Neural crest cell (in vitro differentiated cells): Measurements from ENCODE around the gene NTNG1. TPM values are rescaled to one million over a fixed set of nuclear protein-coding genes. Genes with fewer than 3 reads are reported as not detected.

Experiments used
- DNase-seq: peaks from one replicate; pipeline ENCODE4 v3.0.0; 2021; ENCODE audit warnings: low read depth, mixed read lengths, low spot score
- H3K27ac Mint-ChIP-seq: one replicate; pipeline ENCODE4 v1.8.0; 2021; ENCODE audit warnings: mild to moderate bottlenecking, mixed read lengths; ENCODE audit not compliant: unreplicated experiment
- H3K27me3 Mint-ChIP-seq: 2 replicates; pipeline ENCODE4 v1.8.0; 2021; ENCODE audit warnings: low read depth, mild to moderate bottlenecking, mixed read lengths
- H3K36me3 Mint-ChIP-seq: 2 replicates; pipeline ENCODE4 v1.8.0; 2021; ENCODE audit warnings: low read depth, mild to moderate bottlenecking, mixed read lengths
- H3K4me1 Mint-ChIP-seq: 2 replicates; pipeline ENCODE4 v1.8.0; 2021; ENCODE audit warnings: mixed read lengths
- H3K4me3 Mint-ChIP-seq: one replicate; pipeline ENCODE4 v1.8.0; 2021; ENCODE audit warnings: mild to moderate bottlenecking, mixed read lengths
- H3K9me3 Mint-ChIP-seq: 2 replicates; pipeline ENCODE4 v1.8.0; 2021; ENCODE audit warnings: mixed read lengths
- total RNA-seq: library from RNA; stranded (reverse); gene quantifications from 2 replicates; pipeline ENCODE4 v1.2.1, GENCODE V29; 2021
- TF ChIP-seq, protein P1 (sequence below): fragments of 200-600 bp; sonication (generic); conservative IDR thresholded peaks from 2 replicates; pipeline ENCODE4 v1.5.0; 2021; ENCODE audit warnings: antibody characterized with exemption, mild to moderate bottlenecking

Gene NTNG1
- total RNA-seq, 1 donor from 2014 or later: 1.1 TPM

DNA sequence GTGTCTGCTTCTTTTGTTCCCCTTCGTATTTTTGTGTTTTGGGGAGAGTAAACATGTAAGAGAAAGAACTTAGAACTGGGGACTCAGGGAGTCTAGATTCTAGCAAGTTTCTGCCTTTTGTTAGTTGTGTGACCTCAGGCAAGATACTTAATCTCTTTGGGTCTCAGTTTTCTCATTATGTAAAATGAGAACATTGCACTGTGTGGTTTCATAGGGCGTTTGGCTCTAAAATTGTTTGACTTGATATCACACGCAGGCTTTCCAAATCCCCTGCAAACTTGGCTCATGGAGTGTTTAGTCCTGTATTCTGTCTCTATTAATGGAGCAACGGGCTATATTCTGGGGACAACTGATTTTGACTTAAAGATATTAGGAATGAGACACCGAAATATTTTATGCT lies 57.7 kb downstream of the NTNG1 start:
- H3K27me3 Mint-ChIP-seq: no peaks in the 10 kb centered on the region
- H3K4me3 Mint-ChIP-seq: no peak overlapping the region
- TF ChIP-seq, protein P1, sequence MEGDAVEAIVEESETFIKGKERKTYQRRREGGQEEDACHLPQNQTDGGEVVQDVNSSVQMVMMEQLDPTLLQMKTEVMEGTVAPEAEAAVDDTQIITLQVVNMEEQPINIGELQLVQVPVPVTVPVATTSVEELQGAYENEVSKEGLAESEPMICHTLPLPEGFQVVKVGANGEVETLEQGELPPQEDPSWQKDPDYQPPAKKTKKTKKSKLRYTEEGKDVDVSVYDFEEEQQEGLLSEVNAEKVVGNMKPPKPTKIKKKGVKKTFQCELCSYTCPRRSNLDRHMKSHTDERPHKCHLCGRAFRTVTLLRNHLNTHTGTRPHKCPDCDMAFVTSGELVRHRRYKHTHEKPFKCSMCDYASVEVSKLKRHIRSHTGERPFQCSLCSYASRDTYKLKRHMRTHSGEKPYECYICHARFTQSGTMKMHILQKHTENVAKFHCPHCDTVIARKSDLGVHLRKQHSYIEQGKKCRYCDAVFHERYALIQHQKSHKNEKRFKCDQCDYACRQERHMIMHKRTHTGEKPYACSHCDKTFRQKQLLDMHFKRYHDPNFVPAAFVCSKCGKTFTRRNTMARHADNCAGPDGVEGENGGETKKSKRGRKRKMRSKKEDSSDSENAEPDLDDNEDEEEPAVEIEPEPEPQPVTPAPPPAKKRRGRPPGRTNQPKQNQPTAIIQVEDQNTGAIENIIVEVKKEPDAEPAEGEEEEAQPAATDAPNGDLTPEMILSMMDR: no peak
- peaks cover 6% of the 10 kb centered on the region for H3K9me3 Mint-ChIP-seq
- DNase-seq: no peak
- H3K27ac Mint-ChIP-seq: no peak overlapping the region
- H3K4me1 Mint-ChIP-seq: no peaks in the 10 kb centered on the region
- H3K36me3 Mint-ChIP-seq: peaks cover 4% of the 10 kb centered on the region

DNA sequence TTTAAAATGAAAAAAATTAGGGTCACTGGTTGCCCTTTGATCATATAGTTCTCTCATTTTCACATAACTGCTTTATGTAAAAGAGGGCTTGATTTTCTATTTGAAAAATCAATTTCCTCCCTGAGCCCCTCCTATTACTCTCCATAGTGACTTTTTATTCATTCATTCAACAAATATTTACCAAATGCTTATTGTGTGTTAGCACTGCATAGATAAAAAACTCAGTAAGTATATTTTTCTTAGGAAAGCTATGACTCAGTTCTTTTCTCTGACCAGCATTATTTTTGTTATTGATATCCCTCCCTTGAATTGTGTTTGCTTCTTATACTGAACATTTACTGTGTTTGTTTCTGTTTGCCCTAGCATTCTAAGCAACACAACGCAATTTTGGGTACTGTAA lies 59.8 kb downstream of the NTNG1 start:
- no peak overlapping the region for H3K4me3 Mint-ChIP-seq

DNA sequence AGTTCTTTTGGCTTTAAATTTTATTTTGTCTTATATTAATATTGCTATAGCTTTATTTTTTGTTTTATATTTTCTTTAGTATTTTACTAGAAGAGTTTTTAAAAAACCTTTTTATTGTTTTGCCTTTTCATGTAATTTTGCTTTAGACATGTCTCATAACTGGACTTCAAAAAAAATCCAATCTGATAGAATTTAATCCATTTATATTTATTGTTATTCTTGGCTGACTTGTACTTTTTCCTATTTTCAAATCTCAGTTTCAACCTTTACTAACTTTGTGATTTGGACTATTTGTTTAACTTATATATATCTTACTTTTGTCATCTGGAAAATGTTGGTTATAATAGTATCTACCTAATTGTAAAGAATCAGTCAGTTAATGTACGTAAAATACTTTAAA lies 61.2 kb downstream of the NTNG1 start:
- TF ChIP-seq, protein P1: no peak
- DNase-seq: no peak
- H3K36me3 Mint-ChIP-seq: peaks cover 4% of the 10 kb centered on the region
- H3K27me3 Mint-ChIP-seq: no peaks in the 10 kb centered on the region
- H3K4me1 Mint-ChIP-seq: no peaks in the 10 kb centered on the region
- H3K9me3 Mint-ChIP-seq: peaks cover 6% of the 10 kb centered on the region
- no peak overlapping the region for H3K27ac Mint-ChIP-seq
- no peak overlapping the region for H3K4me3 Mint-ChIP-seq

More for the DNA sequence above, 59.8 kb downstream of the NTNG1 start:
- Mint-ChIP-seq H3K4me1 (no peaks in the 10 kb centered on the region), H3K27me3 (no peaks in the 10 kb centered on the region), H3K27ac (no peak overlapping the region), H3K9me3 (peaks cover 6% of the 10 kb centered on the region), H3K36me3 (peaks cover 4% of the 10 kb centered on the region)
- TF ChIP-seq, protein P1: no peak
- no peak for DNase-seq

DNA sequence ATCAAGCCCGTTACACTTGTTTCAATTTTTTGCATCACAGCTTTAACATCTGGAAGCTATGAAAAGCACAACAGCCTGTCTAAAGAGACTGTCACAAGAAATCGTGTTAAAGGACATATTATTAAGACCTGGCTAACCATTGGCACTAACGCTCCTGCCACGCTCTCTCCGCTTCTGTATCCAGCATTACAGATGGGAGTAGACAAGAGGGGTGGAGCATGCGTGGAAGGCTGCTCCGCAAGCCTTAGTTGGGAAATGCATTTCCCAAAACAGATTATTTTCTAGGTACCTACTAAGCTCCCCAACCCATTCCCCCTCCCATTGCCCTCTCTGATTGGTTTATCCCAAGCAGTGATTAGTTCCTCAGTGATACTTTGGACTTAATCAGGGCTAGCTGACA lies 72.4 kb downstream of the NTNG1 start:
- Mint-ChIP-seq H3K4me1 (no peaks in the 10 kb centered on the region), H3K9me3 (peaks cover 16% of the 10 kb centered on the region), H3K27me3 (peaks cover 3% of the 10 kb centered on the region), H3K36me3 (peaks cover 3% of the 10 kb centered on the region), H3K4me3 (no peak overlapping the region), H3K27ac (no peak overlapping the region)
- no peak for DNase-seq
- TF ChIP-seq, protein P1: no peak

DNA sequence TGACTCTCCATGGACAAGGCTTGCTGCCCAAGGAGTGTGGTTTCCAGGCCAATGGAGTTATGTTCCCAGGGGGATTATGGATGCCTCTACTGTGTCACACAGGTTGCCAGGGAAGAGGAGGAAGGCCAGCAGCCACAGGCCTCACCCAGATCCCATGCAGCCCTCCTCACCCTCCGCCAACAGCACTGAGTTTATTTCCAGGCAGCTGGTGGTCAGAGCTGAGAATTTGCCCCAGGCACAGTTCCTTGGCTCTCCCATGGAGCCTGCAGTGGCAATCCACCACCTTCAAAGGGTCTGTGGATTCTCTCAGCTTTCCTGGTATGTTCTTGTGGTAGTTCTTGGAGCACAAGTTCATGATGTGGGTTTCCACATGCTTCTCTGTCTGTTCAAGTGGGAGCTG lies 79.2 kb downstream of the NTNG1 start:
- Mint-ChIP-seq H3K36me3 (peaks cover 3% of the 10 kb centered on the region), H3K4me1 (no peaks in the 10 kb centered on the region), H3K9me3 (peaks cover 17% of the 10 kb centered on the region), H3K27me3 (no peaks in the 10 kb centered on the region), H3K4me3 (no peak overlapping the region), H3K27ac (no peak overlapping the region)
- TF ChIP-seq, protein P1: no peak
- DNase-seq: no peak

DNA sequence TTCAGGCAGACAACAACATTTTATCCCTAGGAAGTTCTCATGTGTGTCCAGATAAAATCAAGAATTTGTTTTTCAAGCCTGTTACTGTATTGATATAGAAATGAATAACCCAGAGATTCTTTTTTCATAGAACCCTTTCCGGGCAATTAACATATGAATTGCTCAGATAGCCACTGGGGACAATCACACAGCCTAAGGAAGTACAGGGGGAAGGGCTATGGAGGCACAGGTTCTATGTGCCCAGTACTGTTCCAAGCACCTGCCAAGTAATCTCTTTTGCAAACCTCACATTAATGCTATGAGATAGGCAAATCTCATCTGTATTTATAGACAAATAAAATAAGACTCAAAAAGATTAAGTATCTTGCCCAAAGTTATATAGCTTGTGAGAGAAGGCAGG lies 84.9 kb downstream of the NTNG1 start:
- no peaks in the 10 kb centered on the region for H3K36me3 Mint-ChIP-seq
- no peaks in the 10 kb centered on the region for H3K4me1 Mint-ChIP-seq
- H3K9me3 Mint-ChIP-seq: peaks cover under 1% of the 10 kb centered on the region
- TF ChIP-seq, protein P1: no peak
- H3K4me3 Mint-ChIP-seq: no peak overlapping the region
- DNase-seq: no peak
- H3K27ac Mint-ChIP-seq: no peak overlapping the region
- no peaks in the 10 kb centered on the region for H3K27me3 Mint-ChIP-seq
